Testis (tissue), 2 donors: ENCODE measurements around the gene HTR3B.

Experiments used
- POLR2A ChIP-seq: fragments of 450-650 bp; IDR thresholded peaks from one replicate; pipeline ENCODE4 v1.6.1; 2017; ENCODE audit warnings: antibody characterized with exemption, mild to moderate bottlenecking, moderate library complexity
- TF ChIP-seq, protein P1 (sequence below), 3 experiments: fragments of 450-650 bp in 2 of 3; fragments of 200-600 bp in 1 of 3; sonication (generic) in 1 of 3; IDR thresholded peaks; one replicate each; pipeline ENCODE4 v1.5.1; 2016 to 2019; ENCODE audit warnings: antibody characterized with exemption in 3 of 3, mild to moderate bottlenecking in 2 of 3, moderate library complexity in 1 of 3

GRCh38 chr11:113874581-113875233 lies 29.9 kb upstream of the HTR3B start:
- TF ChIP-seq, protein P1, sequence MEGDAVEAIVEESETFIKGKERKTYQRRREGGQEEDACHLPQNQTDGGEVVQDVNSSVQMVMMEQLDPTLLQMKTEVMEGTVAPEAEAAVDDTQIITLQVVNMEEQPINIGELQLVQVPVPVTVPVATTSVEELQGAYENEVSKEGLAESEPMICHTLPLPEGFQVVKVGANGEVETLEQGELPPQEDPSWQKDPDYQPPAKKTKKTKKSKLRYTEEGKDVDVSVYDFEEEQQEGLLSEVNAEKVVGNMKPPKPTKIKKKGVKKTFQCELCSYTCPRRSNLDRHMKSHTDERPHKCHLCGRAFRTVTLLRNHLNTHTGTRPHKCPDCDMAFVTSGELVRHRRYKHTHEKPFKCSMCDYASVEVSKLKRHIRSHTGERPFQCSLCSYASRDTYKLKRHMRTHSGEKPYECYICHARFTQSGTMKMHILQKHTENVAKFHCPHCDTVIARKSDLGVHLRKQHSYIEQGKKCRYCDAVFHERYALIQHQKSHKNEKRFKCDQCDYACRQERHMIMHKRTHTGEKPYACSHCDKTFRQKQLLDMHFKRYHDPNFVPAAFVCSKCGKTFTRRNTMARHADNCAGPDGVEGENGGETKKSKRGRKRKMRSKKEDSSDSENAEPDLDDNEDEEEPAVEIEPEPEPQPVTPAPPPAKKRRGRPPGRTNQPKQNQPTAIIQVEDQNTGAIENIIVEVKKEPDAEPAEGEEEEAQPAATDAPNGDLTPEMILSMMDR (IDR thresholded peaks at IDR 0.05), result no peak
- no peak for TF ChIP-seq POLR2A
